Choroid plexus epithelial cell (primary cell): ENCODE results near the gene MYL11.

Source experiments
- DNase-seq: peaks from one replicate; pipeline ENCODE4 v3.0.0-alpha.2; 2010; ENCODE audit warnings: low read depth
- H3K4me3 ChIP-seq: 2 replicates; pipeline ENCODE4 v1.5.1; 2011; ENCODE audit warnings: low read depth, mild to moderate bottlenecking, control low read depth, low read length, moderate library complexity
- CTCF ChIP-seq: conservative IDR thresholded peaks from 2 replicates; pipeline ENCODE4 v1.5.1; 2011; ENCODE audit warnings: low read depth, mild to moderate bottlenecking, control low read depth, inconsistent platforms, low read length, moderate library complexity

The MYL11 gene

GRCh38 chr16:30407804-30408534 lies 33.4 kb downstream of the MYL11 start:
- peak overlapping the region; percentile 86 for H3K4me3 ChIP-seq
- TF ChIP-seq CTCF = no peak
- DNase-seq = peak; percentile 52

GRCh38 chr16:30409125-30410060 lies 34.8 kb downstream of the MYL11 start:
- peak; percentile 88 for DNase-seq
- TF ChIP-seq CTCF = peak; percentile 97
- no peak overlapping the region for H3K4me3 ChIP-seq

DNA sequence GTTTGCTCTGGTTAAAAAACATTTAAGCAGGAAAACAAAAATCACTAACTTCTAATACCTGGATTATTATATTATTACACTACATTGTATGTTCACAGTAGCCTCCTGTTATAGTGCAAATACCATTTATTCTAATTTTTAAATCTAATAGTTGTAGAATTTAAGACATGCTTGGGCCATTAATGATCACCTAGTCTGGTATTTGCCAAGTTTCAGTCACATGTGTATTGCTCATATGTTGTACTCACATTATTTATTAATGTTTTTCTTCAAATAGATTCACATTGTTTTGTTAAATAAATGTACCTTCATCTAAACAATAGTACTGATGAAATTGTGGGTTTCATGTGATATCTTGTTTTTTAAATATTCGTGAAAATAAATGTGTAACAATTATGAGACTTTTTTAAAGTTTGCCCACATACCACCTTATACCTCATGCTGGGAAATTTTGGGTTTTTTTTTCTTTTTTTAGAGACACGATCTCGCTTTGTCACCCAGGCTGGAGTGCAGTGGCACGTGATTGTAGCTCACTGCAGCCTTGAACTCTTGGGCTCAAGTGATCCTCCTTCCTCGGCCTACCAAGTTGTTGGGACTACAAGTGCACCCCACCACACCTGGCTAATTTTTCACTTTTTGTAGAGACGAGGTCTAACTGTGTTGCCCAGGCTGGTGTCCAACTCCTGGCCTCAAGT lies 38.7 kb downstream of the MYL11 start:
- TF ChIP-seq CTCF = no peak
- no peak overlapping the region for H3K4me3 ChIP-seq
- no peak for DNase-seq

DNA sequence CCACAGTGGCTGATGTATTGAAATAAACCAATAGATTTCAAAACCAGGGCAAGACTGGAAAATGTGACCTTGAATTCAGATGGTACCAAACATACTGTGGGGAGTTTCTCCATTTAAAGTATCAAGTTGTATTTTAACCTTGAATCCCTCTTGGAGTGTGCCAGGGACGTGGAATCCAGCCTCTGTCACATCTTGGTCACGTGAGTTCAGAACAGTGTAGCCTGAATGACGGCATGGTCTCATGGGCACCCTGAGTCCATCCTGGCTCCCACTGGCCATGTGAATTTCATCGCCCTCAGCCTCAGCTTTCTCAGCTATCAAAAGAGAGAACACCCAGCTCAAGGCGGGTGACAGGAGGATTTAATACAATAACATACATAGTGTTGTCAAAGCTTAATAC lies 39.6 kb downstream of the MYL11 start:
- H3K4me3 ChIP-seq = no peak overlapping the region
- TF ChIP-seq CTCF = no peak
- DNase-seq = no peak

DNA sequence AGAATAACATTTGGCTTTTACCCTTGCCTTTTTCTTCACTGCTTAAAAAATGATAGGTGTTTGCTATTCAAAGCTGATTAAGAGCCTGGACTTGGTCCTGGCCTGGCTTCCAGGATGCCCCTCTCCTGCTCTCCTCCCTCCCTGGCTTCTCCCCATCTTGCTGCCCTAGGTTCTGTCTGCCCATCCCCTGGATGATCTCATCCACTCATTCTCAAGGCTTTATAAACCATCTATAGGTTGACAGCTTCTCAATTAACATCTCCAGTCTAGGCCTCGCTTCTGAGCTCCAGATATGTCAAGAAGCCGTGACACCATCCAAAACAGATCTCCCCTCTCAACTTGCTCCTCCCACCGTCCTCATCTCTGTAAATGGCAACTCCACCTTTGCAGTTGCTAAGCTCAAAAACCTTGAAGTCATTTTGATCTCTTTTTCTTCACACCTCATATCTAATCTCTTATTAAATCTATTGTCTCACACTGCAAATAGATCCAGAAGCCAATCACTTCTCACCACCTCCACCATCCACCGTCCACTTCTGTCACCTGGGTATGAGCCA lies 41.5 kb downstream of the MYL11 start:
- no peak for TF ChIP-seq CTCF
- H3K4me3 ChIP-seq = no peak overlapping the region
- DNase-seq = no peak

GRCh38 chr16:30416624-30417528 lies 42.3 kb downstream of the MYL11 start:
- peak overlapping the region; percentile 72 for H3K4me3 ChIP-seq
- TF ChIP-seq CTCF = no peak
- peak; percentile 16 for DNase-seq
